ENCODE data around the gene ASPRV1. TPM values are rescaled to one million over a fixed set of nuclear protein-coding genes. Genes with fewer than 3 reads are reported as not detected.
A peak's percentile ranks its signal among the peaks of the same experiment; 100 is the strongest.

The ASPRV1 gene
- total and polyA plus RNA-seq, 3 donors from 2014 or later: 3.5 to 9.2 (median 8.2) TPM

GRCh38 chr2:69914950-69915945, 46.2 kb downstream of the ASPRV1 start, which contains the start of gene MXD1:
Gene MXD1 (plus strand): TSS chr2:69915109. CDS start chr2:69915331, 222 bp downstream.
- peaks cover 8% of the 10 kb centered on the region for H3K4me1 ChIP-seq
- intact Hi-C loops (cut with DNase I; ENCODE audit: low total_unique reads): loop anchor here (5.0 to 10.0 kb wide), 2 partner anchors 170 to 227 kb away; partner anchors contain the start of gene PCBP1
- 0 to 1% methylated on average over 19 to 61 of the region's 81 CpGs for WGBS, 2 donors
- peak within 1 kb of the TSS; percentile 91 to 95 for H3K27ac ChIP-seq
- no peaks in the 10 kb centered on the region for H3K9me3 ChIP-seq
- H3K27me3 ChIP-seq: no peaks in the 10 kb centered on the region
- TF ChIP-seq CTCF (IDR thresholded peaks at IDR 0.05): peak in 1 of 3 experiments; percentile 15
- peak; percentile 92 for TF ChIP-seq POLR2A (IDR thresholded peaks at IDR 0.05)
- H3K4me3 ChIP-seq: peak within 1 kb of the TSS; percentile 89 to 90
- no peaks in the 10 kb centered on the region for H3K36me3 ChIP-seq (ENCODE audit: low read depth, missing control alignments)
- DNase-seq: peak; percentile 45

DNA sequence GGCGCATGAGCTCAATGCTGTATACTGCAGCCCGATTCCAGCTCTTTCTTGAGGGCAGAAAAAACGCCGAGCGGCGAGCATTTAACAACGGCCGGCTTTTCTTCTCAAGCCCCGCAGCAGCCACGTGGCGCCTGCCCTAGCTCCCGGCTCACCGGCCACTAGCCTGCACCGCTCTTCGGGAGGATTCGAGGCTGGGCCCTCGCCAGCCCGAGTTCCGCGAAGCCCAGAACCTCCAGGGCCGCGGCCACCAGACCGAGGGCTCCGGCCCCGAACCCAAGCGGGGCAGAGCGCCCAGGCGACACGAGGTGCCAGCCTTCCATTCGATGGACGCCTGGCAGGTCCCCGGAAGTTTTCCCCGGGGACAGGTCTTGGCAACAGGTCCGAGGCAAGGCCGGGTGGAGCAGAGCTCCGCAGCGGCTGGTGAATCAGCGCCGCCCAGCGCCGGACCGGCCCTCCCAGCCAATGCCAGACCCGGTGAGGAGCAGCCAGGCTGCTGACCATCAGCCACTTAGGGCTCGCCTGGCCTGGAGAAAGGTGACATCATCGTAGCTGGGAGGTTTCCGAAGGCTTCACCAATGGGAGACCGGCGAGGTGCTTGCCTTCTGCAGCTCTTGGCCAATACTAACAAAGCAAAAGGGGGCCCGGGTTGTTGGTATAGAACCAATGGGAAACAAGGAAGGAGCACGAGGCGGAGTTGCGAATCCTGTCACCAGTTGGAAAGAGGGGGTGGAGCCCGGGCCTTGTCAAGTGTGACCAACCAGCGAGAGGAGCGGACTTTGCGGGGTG, 47.1 kb downstream of the ASPRV1 start:
- WGBS, 2 donors: 0 to 1% methylated on average over 17 to 50 of the region's 56 CpGs
- Histone ChIP-seq H3K4me1 (peaks cover 8% of the 10 kb centered on the region), H3K36me3 (ENCODE audit: low read depth, missing control alignments) (no peaks in the 10 kb centered on the region), H3K27ac (peak overlapping the region; percentile 91 to 95), H3K4me3 (peak overlapping the region; percentile 62 to 90), H3K9me3 (no peaks in the 10 kb centered on the region), H3K27me3 (no peaks in the 10 kb centered on the region)
- intact Hi-C loops (cut with DNase I; ENCODE audit: low total_unique reads): loop anchor here (5.0 to 10.0 kb wide), 2 partner anchors 170 to 228 kb away; partner anchors contain the start of gene PCBP1
- TF ChIP-seq CTCF (IDR thresholded peaks at IDR 0.05) (peak in 1 of 3 experiments; percentile 22), POLR2A (IDR thresholded peaks at IDR 0.05) (peak; percentile 96)
- peak; percentile 100 for DNase-seq

GRCh38 chr2:69911985-69912563, 49.4 kb downstream of the ASPRV1 start:
- Histone ChIP-seq H3K9me3 (no peaks in the 10 kb centered on the region), H3K27ac (peak overlapping the region; percentile 14 to 21), H3K4me3 (no peak overlapping the region), H3K4me1 (peaks cover 8% of the 10 kb centered on the region), H3K36me3 (ENCODE audit: low read depth, missing control alignments) (no peaks in the 10 kb centered on the region), H3K27me3 (no peaks in the 10 kb centered on the region)
- 24 to 27% methylated on average over 2 of the region's 2 CpGs for WGBS, 2 donors
- no peak for DNase-seq
- intact Hi-C loops (cut with DNase I; ENCODE audit: low total_unique reads): loop anchor here (5.0 to 10.0 kb wide), 2 partner anchors 173 to 230 kb away; partner anchors contain the start of gene PCBP1
- TF ChIP-seq CTCF (IDR thresholded peaks at IDR 0.05): peak; percentile 54 to 59 (median 57)
- TF ChIP-seq POLR2A (IDR thresholded peaks at IDR 0.05): no peak

Other genes with a start within 250 kb of the ASPRV1 start
- gene ANXA4, start 219.5 kb downstream of the ASPRV1 start, total RNA-seq: 10 to 100 TPM; 27.1 to 30.2 TPM
- 71.2 TPM for gene ANXA4, start 219.5 kb downstream of the ASPRV1 start, polyA plus RNA-seq (ENCODE audit: insufficient read depth, low read depth, low replicate concordance)
- gene GMCL1, start 132.0 kb downstream of the ASPRV1 start, total RNA-seq: 10 to 100 TPM; 19.9 to 27.6 TPM
- 30.5 TPM for gene GMCL1, start 132.0 kb downstream of the ASPRV1 start, polyA plus RNA-seq (ENCODE audit: insufficient read depth, low read depth, low replicate concordance)
- gene SNRNP27, start 67.7 kb downstream of the ASPRV1 start, total RNA-seq: 10 to 100 TPM; 77.1 to 78.3 TPM
- 43.8 TPM for gene SNRNP27, start 67.7 kb downstream of the ASPRV1 start, polyA plus RNA-seq (ENCODE audit: insufficient read depth, low read depth, low replicate concordance)
- 10 to 100 TPM in 1 of 2 donors, 1 to 10 TPM in 1; 8.4 to 11.0 TPM for gene MXD1, start 46.5 kb downstream of the ASPRV1 start, total RNA-seq
- gene MXD1, start 46.5 kb downstream of the ASPRV1 start, polyA plus RNA-seq (ENCODE audit: insufficient read depth, low read depth, low replicate concordance): 16.8 TPM
- gene PCBP1, start 125.8 kb upstream of the ASPRV1 start, total RNA-seq: 100 to 1,000 TPM; 144 to 200 TPM
- 270 TPM for gene PCBP1, start 125.8 kb upstream of the ASPRV1 start, polyA plus RNA-seq (ENCODE audit: insufficient read depth, low read depth, low replicate concordance)
- 10 to 100 TPM; 61.6 to 94.4 TPM for gene C2orf42, start 229.4 kb upstream of the ASPRV1 start, total RNA-seq
- gene C2orf42, start 229.4 kb upstream of the ASPRV1 start, polyA plus RNA-seq (ENCODE audit: insufficient read depth, low read depth, low replicate concordance): 175 TPM

Measured in testis (tissue), 3 donors.